Thymus (tissue), 2 donors: Measurements from ENCODE around the gene SLC39A11. TPM values are rescaled to one million over a fixed set of nuclear protein-coding genes. Genes with fewer than 3 reads are reported as not detected.

Experiments used
- polyA plus RNA-seq: library from polyadenylated mRNA; stranded (reverse); fragments of 200-250 nt; gene quantifications from one replicate; pipeline ENCODE4 v1.2.3, GENCODE V29; 2013
- total RNA-seq: library from RNA; stranded (reverse); fragments of 120-200 nt; gene quantifications from one replicate; pipeline ENCODE4 v1.2.4, GENCODE V29; 2013
- donor health status: healthy.

The SLC39A11 gene
- total and polyA plus RNA-seq, 2 donors: 7.4 to 8.7 TPM

Other genes starting within 250 kb of the SLC39A11 start
- gene SSTR2, start 72.3 kb upstream of the SLC39A11 start, total RNA-seq: 1.9 TPM
- 0.71 TPM for gene SSTR2, start 72.3 kb upstream of the SLC39A11 start, polyA plus RNA-seq
- gene COG1, start 100.4 kb upstream of the SLC39A11 start, total RNA-seq: 14.3 TPM
- 15.7 TPM for gene COG1, start 100.4 kb upstream of the SLC39A11 start, polyA plus RNA-seq
- not detected for gene CPSF4L, start 169.2 kb upstream of the SLC39A11 start, total RNA-seq
- gene CPSF4L, start 169.2 kb upstream of the SLC39A11 start, polyA plus RNA-seq: not detected
- gene CDC42EP4, start 219.3 kb upstream of the SLC39A11 start, total RNA-seq: 20.8 TPM
- gene CDC42EP4, start 219.3 kb upstream of the SLC39A11 start, polyA plus RNA-seq: 30.9 TPM